VCaP (cell line): Measurements from ENCODE around the gene MZB1.

Experiments
- H3K27ac ChIP-seq: fragments of 450-650 bp; 2 replicates; pipeline ENCODE4 v1.5.1; 2017
- CTCF ChIP-seq: fragments of 450-650 bp; conservative IDR thresholded peaks from 2 replicates; pipeline ENCODE4 v1.5.1; 2017; ENCODE audit warnings: mild to moderate bottlenecking, moderate library complexity

MZB1 gene

GRCh38 chr5:139402561-139403158, 12.9 kb upstream of the MZB1 start:
- H3K27ac ChIP-seq: peak overlapping the region; percentile 76
- TF ChIP-seq CTCF: peak; percentile 72

- TF ChIP-seq CTCF: no peak
- H3K27ac ChIP-seq: no peak overlapping the region
These were observed 11.8 kb upstream of the MZB1 start for GRCh38 chr5:139401546-139401945.

GRCh38 chr5:139399501-139400121, 9.9 kb upstream of the MZB1 start:
- TF ChIP-seq CTCF: no peak
- H3K27ac ChIP-seq: no peak overlapping the region

- no peak overlapping the region for H3K27ac ChIP-seq
- no peak for TF ChIP-seq CTCF
These were observed 8.2 kb upstream of the MZB1 start for GRCh38 chr5:139397921-139398320.

GRCh38 chr5:139396691-139397090, 7.0 kb upstream of the MZB1 start:
- TF ChIP-seq CTCF: no peak

GRCh38 chr5:139395844-139396640, 6.3 kb upstream of the MZB1 start:
- no peak overlapping the region for H3K27ac ChIP-seq
- TF ChIP-seq CTCF: no peak

More at GRCh38 chr5:139396691-139397090, 7.0 kb upstream of the MZB1 start:
- no peak overlapping the region for H3K27ac ChIP-seq
